SK-N-SH (cell line): ENCODE data around the gene FBXO10.

Experiments
- EP300 ChIP-seq, 2 experiments: IDR thresholded peaks; 2 replicates each; pipeline versions ENCODE4 v1.4.0 to v1.6.1; 2012; ENCODE audit warnings: borderline replicate concordance in 1 of 2, low read depth in 1 of 2, low read length in 1 of 2
- FOSL2 ChIP-seq: IDR thresholded peaks from 2 replicates; pipeline ENCODE4 v1.4.0; 2012; ENCODE audit warnings: low read depth, mild to moderate bottlenecking, moderate library complexity, borderline replicate concordance
- GABPA ChIP-seq: IDR thresholded peaks from 2 replicates; pipeline ENCODE4 v1.4.0; 2012; ENCODE audit warnings: low read depth, mild to moderate bottlenecking
- POLR2AphosphoS5 ChIP-seq: IDR thresholded peaks from 2 replicates; pipeline ENCODE4 v1.6.1; 2012; ENCODE audit warnings: low read depth, low read length
- RAD21 ChIP-seq: IDR thresholded peaks from 2 replicates; pipeline ENCODE4 v1.6.1; 2012; ENCODE audit warnings: mild to moderate bottlenecking, low read length
- SMC3 ChIP-seq: IDR thresholded peaks from 2 replicates; pipeline ENCODE4 v1.6.1; 2012; ENCODE audit warnings: low read depth, low read length, improper control_type of control experiment
- TCF12 ChIP-seq: IDR thresholded peaks from 2 replicates; pipeline ENCODE4 v1.4.0; 2012
- TEAD4 ChIP-seq: IDR thresholded peaks from 2 replicates; pipeline ENCODE4 v1.4.0; 2012; ENCODE audit warnings: mild to moderate bottlenecking, borderline replicate concordance; ENCODE audit not compliant: insufficient read depth
- YY1 ChIP-seq: IDR thresholded peaks from 2 replicates; pipeline ENCODE4 v1.4.0; 2012; ENCODE audit warnings: low read depth, mild to moderate bottlenecking
- TF ChIP-seq, protein P1 (sequence below): fragments of 200-600 bp; sonication (generic); IDR thresholded peaks from 2 replicates; pipeline ENCODE4 v1.6.1; 2017; ENCODE audit warnings: antibody characterized with exemption, mild to moderate bottlenecking, moderate library complexity
- TF ChIP-seq, protein P2 (sequence below): fragments of 150-350 bp; IDR thresholded peaks from 2 replicates; pipeline ENCODE4 v1.6.1; 2017; ENCODE audit warnings: antibody characterized with exemption, low read length, low read depth, borderline replicate concordance
- TF ChIP-seq, protein P3 (sequence below): IDR thresholded peaks from 2 replicates; pipeline ENCODE4 v1.4.0; 2012; ENCODE audit warnings: low read depth
- TF ChIP-seq, protein P4 (sequence below): IDR thresholded peaks from 2 replicates; pipeline ENCODE4 v1.6.1; 2012; ENCODE audit warnings: mild to moderate bottlenecking, low read depth, low read length, moderate library complexity

DNA sequence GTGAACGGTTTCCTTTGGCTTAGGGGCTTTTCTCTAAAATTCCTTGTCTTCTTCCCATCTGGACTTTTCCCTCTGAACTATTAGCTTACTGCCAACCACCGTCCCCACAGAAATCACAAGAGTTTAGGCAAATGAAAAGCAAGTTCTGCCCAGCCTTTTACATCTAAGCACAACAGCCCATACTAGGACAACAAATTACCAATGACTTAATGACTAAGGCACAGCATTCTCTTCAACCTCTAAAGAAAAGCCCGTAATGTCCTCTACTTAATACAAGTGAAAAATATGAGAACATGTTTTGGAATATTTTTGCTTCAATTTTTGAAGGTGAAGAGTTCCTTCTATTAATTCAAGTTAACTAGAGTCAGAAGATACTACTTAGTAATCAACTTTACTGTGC lies 112.2 kb downstream of the FBXO10 start:
- TF ChIP-seq, protein P1, sequence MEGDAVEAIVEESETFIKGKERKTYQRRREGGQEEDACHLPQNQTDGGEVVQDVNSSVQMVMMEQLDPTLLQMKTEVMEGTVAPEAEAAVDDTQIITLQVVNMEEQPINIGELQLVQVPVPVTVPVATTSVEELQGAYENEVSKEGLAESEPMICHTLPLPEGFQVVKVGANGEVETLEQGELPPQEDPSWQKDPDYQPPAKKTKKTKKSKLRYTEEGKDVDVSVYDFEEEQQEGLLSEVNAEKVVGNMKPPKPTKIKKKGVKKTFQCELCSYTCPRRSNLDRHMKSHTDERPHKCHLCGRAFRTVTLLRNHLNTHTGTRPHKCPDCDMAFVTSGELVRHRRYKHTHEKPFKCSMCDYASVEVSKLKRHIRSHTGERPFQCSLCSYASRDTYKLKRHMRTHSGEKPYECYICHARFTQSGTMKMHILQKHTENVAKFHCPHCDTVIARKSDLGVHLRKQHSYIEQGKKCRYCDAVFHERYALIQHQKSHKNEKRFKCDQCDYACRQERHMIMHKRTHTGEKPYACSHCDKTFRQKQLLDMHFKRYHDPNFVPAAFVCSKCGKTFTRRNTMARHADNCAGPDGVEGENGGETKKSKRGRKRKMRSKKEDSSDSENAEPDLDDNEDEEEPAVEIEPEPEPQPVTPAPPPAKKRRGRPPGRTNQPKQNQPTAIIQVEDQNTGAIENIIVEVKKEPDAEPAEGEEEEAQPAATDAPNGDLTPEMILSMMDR: no peak
- TF ChIP-seq SMC3 (no peak), FOSL2 (no peak), POLR2AphosphoS5 (no peak), RAD21 (no peak), TEAD4 (no peak), TCF12 (no peak), EP300 (IDR thresholded peaks at IDR 0.05; ENCODE audit: borderline replicate concordance in 1 of 2, low read depth in 1 of 2, low read length in 1 of 2) (no peak), YY1 (no peak), GABPA (no peak)
- TF ChIP-seq, protein P2, sequence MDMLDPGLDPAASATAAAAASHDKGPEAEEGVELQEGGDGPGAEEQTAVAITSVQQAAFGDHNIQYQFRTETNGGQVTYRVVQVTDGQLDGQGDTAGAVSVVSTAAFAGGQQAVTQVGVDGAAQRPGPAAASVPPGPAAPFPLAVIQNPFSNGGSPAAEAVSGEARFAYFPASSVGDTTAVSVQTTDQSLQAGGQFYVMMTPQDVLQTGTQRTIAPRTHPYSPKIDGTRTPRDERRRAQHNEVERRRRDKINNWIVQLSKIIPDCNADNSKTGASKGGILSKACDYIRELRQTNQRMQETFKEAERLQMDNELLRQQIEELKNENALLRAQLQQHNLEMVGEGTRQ: no peak
- TF ChIP-seq, protein P3, sequence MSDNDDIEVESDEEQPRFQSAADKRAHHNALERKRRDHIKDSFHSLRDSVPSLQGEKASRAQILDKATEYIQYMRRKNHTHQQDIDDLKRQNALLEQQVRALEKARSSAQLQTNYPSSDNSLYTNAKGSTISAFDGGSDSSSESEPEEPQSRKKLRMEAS: no peak
- TF ChIP-seq, protein P4, sequence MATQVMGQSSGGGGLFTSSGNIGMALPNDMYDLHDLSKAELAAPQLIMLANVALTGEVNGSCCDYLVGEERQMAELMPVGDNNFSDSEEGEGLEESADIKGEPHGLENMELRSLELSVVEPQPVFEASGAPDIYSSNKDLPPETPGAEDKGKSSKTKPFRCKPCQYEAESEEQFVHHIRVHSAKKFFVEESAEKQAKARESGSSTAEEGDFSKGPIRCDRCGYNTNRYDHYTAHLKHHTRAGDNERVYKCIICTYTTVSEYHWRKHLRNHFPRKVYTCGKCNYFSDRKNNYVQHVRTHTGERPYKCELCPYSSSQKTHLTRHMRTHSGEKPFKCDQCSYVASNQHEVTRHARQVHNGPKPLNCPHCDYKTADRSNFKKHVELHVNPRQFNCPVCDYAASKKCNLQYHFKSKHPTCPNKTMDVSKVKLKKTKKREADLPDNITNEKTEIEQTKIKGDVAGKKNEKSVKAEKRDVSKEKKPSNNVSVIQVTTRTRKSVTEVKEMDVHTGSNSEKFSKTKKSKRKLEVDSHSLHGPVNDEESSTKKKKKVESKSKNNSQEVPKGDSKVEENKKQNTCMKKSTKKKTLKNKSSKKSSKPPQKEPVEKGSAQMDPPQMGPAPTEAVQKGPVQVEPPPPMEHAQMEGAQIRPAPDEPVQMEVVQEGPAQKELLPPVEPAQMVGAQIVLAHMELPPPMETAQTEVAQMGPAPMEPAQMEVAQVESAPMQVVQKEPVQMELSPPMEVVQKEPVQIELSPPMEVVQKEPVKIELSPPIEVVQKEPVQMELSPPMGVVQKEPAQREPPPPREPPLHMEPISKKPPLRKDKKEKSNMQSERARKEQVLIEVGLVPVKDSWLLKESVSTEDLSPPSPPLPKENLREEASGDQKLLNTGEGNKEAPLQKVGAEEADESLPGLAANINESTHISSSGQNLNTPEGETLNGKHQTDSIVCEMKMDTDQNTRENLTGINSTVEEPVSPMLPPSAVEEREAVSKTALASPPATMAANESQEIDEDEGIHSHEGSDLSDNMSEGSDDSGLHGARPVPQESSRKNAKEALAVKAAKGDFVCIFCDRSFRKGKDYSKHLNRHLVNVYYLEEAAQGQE: no peak
